GM19372 (cell line): ENCODE results near the gene TCERG1L.

ENCODE experiments used
- ATAC-seq: cut with Tn5 transposase; IDR thresholded peaks from one replicate; pipeline ENCODE4 v1.9.1; 2021; ENCODE audit warnings: mild to moderate bottlenecking, low read depth, moderate library complexity; ENCODE audit not compliant: unreplicated experiment

The TCERG1L gene

DNA sequence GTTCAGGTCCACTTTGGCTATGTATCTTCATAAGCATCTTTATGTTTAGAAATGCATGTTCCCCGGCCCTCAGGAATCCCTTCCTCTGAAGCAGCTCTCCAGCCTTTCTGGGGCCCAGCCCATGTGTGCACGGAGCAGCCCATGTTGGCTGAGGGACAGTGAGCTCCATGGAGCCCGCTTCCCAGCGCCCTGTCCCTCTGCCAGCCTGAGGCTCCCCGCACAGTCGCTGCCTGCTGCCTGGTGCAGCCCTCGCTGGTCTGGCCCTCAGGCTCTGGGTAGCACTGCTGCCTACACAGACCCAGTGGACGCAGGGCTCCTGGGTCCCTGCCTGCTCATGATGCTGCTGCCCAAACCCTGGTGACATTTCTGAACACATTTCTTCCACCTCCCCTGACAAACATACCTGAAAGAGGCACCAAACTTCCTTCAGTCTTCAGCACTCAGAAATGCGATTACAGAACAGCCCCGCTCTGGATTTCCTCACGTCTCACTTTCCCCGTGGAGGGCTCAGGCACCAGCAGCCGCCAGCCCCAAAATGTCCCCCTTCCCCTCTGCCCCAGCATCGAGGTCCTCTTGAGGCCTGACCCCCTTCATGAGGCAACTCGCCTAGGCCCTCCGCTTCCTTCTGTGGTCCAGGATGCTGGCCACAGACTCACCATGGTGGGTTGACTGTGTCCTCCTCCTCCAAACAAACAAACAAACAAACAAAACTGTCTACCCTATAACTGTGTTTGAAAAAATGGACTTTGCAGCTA is 5.0 kb upstream of the TCERG1L start:
- ATAC-seq: no peak

DNA sequence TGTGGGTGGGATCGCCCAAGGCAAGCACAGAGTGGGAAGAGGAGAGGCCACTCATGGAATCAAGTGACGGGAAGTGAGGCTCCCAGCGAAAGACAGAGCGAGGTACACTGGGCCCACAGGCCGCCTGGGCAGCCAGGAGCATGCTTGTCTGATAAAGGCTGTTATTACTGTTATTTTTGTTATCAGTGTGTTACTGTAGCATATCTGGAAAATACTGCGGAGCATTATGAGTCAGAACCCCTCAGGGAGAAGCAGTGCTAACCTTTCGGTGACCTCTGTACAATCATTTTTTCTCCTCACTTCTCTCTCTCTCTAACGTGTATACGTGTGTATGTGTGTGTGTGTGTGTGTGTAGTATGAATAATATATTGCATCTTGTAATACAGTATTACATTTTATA is 3.8 kb upstream of the TCERG1L start:
- no peak for ATAC-seq

DNA sequence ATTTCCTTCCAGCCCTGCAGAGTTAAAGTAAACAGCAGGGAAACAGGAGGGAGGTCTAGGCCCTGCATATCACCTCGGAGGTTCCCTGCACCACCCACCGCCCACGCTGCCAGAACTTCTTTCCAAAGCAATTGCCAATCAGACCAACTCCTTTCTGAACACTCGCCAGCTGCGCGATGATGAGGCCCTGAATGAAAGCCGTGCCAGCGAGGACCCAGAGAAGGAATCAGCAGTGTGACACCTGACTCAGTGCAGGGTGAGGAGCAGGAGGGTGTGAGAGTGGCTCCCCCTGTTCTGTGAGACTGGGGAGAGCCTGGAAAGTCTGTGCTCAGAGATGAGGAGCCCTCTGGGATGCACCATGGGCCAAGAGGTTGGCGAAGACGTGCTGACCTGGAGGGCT is 3.3 kb upstream of the TCERG1L start:
- ATAC-seq: no peak

DNA sequence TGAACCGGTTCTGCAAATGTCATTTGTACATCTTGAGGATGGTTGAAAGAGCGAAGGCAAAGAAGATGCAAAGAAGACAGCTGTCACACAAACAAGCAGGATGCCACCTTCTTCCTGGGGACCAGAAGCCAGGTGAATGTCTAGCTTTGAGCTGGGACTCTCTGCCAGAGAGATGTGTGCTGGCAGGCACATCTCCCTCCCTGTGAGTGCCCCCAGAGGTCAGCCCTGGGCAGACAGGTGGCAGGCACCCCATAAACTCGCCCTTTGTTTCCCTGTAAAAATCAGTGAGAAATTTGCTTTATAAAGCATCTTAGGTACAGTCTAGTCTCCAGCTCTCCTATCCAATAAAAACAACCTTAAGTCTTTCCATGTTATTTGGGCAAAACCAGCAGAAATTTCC is 2.6 kb upstream of the TCERG1L start:
- ATAC-seq: no peak

DNA sequence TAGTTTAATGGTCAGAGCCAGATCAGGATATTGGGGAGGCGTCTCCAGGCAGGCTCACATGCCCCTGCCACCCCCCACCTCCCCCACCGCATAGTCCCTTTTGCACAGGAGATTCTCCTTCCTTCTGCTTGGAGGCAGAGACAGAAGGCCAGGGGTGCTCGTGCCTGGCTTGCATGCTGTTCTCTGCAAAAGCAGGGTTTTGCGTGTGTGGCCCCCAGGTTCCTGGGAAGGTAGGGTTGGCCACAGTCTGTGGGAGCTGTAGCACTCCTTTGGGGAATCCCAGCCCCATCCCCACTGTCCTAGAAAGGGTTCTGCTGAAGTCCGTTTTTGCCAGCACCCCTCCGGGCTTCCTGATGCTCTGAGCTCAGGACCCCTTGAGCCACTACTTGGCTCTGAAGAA is 1.9 kb upstream of the TCERG1L start:
- no peak for ATAC-seq

DNA sequence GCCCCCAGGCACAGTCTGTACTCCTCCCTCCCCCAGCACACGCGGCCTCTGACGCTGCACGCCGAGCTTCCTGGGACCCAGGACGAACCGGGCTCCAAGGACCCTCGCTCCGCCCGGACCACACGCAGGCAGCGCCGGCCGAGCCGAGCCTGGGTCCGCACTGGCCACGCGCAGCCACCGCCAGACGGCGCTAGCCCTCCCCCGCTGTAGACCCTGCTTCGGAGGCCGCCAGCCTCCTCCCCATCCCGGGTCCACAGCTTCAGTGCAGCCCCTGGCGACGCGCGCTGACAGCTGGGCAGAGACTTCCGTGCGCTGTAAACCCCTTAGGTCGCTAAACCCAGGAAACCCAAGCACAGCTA is 936 bp upstream of the TCERG1L start:
- ATAC-seq: no peak

DNA sequence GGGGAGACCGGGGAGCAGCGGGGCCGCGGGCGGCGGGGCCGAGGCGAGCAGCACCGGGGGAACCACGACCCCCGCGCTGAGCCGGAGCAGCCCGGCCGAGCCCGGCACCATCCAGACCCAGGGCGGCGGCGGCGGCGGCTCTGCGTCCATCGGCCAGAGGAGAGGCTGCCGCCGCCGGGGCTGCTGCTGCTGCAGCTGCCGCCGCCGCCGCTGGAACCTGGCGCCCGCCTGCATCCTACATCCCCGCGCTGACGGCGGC is 190 bp downstream of the TCERG1L start:
- ATAC-seq: no peak

DNA sequence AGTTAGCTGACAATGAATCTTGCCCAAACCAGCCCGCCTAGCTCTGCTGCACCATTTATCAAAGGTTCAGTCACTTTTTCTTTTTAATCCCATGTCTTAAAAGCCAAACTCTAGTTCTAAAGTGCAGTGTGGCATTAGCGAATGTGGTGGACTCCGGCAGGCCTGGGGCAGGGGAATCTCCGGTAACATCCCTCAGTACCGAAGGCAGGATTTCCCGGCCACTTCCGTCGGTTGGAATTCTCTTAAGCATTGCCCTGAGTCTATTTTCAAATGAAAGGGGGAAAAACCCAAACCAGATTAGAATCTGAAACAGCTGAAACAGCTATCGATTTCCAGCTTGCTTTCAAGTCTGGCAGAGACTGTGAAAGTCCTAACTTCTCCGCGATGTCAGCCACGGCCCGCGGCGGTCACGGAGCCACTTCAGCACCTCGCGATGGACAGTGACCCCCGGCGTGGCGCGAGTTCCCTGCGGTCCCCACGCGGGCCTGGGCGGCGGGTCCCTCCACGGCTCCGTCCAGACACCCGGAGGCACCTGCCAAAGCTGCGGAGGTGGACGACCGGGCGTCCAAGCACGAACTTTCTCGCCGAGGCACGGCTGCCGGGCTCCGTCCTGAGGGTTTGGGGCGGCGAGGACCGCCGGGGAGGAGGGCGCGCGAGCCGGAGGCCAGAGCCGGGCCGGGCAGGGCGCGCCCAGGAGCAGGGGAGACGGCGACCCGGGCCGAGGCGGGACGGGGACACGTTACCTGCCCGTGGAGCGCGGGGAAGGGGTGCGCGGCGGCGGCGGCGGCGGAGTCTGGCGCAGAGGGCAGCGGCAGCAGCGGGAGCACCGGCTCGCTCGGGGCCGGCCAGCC is 745 bp downstream of the TCERG1L start:
- ATAC-seq: no peak

DNA sequence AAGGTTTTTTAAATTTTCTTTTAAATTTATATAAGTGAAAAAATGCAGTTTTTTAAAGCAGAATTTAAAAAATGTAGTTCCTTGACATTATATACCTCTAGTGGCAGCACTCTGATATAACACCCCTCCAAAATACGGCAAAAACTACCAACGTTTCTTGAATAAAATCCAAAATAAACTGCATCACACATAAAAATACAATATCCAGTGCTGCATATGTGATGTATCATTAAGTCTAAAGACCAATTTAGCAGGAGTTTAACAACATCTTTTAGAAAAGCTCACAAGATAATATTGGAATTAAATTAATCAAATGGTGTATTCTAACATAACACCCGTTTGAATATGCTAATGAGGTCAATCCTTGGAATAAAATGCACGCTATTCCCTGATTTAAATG is 1.4 kb downstream of the TCERG1L start:
- no peak for ATAC-seq

DNA sequence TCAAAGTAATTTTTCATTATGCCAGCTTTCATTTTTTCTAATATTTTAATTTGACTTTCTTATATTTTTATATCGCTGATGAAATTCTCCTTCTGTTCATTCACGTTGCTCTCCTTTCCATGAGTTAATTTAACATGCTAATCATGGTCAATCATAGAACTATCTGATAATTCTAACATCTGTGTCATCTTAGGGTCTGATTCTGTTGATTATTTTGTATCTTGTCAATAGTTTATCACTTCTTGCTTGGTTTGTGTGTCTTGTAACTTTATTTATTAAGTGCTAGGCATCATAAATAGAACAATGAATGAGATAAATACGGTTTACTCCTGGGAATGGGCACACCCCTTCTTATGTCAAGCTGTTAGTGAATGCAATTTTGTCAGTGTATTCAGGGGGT is 11.0 kb downstream of the TCERG1L start:
- no peak for ATAC-seq

DNA sequence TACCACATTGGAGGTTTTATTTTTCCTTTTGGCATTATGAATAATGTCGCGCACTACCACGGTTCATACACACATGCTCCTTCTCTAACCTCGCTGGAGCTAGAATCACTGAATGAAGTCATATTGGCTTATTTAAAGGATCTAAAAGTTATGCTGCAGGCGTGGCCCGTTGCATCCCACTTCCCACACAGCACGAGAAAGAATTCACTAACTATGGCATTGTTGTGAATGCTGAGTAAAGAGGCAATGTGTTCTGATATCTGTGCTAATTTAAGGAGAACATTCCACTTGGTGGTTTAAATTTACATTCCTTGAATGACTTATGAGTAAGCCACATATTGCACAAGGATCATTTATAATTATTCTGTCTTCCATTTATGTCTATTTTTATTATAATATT is 20.7 kb downstream of the TCERG1L start:
- ATAC-seq: no peak

DNA sequence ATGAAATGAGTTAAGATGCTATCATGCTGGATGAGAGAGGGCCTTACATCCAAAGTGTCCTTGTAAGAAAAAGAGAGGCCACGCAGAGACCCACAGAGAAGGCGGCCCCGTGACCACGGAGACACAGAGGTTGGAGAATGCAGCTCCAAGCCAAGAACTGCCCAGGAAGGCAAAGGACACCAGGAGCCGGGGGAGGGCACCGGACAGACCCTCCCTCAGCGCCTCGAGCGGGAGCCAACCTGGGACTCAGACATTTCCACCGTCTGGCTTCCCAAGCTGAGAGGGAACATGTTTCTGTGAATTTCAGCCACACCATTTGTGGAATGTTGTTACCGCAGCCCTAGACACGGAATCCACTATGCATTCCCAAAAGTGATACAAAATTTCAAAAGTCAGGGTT is 22.9 kb downstream of the TCERG1L start:
- no peak for ATAC-seq

DNA sequence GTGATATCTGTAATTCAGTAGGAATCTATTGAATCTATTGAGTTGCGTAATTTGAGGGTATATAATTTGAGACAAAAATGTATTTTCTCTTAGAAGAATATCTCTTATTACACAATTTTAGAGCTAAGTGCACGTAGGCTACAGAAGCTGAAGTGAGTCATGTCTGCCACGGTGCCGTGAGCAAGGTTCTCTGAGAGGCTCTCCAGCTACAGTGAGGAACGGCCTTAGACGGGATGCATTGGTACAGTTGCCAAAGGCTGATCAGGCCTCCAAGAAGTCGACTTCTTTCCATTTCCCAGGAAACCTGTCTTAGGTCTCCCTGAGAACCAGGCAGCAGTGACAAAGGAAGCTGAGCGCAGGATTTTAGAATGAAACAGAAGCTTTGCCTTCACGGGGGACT is 28.6 kb downstream of the TCERG1L start:
- no peak for ATAC-seq

DNA sequence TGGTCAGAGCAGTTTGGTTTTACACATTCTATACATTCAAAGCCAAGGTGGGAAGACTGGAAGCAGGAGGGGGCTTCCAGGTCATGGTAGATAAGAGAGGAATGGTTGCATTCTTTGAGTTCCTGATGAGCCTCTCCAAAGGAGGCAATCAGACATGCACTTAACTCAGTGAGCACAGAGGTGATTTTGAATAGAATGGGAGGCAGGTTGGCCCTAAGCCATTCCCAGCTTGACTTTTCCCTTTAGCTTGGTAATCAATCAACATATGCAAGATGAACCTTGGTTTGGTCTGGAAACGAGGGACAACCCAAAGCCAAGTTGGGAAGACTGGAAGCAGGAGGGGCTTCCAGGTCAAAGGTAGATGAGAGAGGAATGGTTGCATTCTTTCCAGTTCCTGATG is 31.4 kb downstream of the TCERG1L start:
- ATAC-seq: no peak

DNA sequence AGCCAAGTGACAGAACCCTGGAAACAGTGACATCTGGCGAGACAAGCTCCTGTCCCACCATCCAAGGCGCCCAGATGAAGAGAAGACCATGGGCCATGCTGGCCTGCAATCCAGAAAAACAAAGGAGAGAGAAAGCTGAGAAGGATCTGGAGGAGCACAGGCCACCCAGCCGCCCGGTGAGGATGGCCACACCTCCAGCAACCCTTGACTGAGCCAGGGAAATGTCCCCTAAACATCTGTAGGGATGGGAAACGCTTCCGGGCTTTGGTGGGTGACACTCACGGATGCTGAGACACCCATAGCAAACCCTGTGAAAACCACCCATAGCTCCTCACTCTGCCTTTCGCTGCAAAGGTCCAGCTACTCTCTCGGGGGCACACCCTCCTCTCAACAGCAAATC is 32.0 kb downstream of the TCERG1L start:
- ATAC-seq: no peak

DNA sequence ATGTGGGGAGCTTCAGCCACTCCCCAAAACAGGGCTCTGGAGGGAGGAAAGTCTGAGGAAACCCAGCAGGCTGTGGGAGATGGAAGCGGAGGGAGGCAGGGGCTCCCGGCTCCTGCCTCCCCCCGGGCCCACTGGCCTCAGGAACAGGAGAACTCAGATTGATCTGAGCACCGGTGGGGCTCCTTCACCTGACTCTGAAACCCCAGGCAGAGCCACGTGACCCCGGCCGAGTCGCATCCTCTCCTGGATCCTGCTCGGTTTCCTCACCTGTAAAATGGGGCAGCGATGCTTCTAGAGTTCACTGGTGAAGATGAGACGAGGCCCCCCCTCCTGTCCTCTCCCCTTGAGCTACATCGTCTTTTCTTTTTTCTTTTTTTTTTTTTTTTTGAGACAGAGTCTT is 33.6 kb downstream of the TCERG1L start:
- no peak for ATAC-seq

DNA sequence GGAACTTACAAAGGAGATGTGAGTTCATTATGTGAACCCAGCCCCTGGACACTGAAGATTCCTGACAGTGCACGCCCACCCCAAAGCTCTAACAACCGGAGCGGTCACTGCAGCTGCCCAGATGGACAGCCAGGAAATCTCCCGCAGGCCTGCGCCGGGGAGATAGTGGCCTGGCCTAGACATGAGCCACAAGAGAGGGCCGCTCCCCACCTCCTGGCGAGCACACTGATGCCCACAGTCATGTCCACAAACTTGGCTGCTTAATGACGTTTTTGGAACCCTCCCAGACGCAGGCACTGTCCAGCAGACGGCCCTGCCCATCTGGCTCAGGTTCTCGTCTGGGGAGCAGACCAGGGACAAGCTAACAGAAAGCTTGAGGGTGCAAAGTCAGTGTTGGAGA is 34.2 kb downstream of the TCERG1L start:
- no peak for ATAC-seq

DNA sequence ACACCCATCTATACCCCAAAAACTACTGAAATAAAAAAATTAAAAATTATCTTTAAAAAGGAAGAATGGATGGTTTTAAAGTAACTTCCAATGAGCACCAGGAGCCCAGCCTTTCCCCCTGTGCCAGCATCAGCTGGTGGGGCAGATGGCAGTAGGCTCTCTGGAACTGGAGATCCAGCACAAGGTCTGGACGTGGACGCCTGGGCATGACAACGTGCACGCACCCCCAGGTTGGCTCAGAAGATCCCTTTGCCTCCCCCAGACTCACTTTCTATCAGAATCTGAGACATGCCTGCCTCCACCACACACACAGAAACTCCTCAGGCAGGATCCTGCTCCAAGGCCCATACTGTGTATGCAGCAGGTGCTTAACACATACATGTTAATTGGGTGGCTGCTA is 35.8 kb downstream of the TCERG1L start:
- ATAC-seq: no peak

DNA sequence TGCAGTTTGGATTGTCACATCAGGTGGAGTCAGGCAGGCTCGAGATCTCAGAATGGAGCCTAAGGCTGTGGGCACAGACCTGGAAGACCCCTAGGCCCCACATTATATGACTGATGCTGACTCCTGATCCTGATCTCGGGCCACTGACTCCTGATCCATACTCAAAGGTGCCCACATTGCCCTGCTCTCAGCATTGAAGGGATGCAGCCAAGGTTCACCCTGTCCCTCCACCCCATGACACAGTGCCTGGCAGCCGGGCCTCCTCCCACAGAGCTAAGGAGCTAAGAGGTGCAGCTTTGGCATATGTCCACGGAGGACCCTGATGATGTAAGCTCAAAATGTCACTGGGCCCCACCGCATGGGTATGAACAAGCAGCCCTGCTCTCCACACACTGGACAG is 36.6 kb downstream of the TCERG1L start:
- ATAC-seq: no peak

DNA sequence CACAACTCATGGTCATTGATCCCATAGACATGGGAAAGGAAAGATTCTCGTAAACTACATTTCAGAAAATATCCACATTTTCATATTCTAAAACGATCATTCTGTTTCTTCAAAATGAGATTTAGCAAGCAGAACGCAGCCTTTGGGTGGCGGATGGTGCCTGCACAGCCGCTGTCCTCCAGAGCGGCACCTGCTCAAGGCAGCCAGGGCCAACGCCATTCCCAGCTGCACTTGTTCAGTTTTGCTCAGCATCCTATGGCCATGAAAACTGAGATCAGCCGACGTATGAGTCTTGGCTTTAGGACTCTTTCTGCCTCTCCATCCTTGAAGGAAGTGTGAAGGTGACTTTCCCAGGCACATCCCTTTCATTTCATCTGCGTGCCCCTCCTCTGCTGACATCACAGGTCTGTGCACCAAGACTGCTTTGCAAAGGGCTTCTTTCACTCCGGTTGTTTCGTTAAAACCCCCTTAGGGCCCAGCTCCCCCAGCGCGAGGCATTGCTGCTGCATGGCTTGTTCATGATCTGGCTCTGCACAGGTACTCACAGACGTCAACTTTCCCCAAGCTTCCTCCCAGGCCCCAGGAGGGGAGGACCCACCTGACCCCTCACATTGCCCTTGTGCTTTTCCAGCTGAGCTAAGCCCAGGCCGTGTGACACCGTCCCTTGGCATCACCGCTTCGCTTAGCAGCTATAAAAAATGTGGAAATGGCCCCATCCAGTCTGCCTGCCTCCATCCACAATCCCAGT is 37.2 kb downstream of the TCERG1L start:
- no peak for ATAC-seq

DNA sequence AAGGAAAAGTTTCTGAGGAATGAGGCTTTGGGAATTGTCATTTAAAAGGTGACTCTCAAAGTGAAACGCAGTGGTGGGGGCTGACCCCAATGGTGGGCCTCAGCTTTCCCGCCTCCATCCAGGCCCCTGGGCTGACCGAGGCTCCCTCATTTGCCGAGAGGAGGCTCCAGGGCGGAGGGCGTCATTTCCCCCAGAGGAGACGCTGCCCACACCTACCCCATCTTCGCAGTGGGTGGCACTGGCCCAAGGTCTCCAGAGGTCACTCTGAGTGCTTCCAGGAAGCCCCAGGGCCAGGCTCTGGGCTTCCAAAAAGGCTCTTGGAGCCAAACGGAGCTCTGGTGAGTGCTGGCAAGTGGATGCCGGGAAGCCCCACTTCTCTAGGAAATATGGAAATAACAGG is 38.0 kb downstream of the TCERG1L start:
- no peak for ATAC-seq
